C4-2B (cell line): Measurements from ENCODE around the gene BTN1A1.

Experiments
- CTCF ChIP-seq: fragments of 450-650 bp; conservative IDR thresholded peaks from 2 replicates; pipeline ENCODE4 v1.5.1; 2017; ENCODE audit warnings: mild to moderate bottlenecking
- ZFX ChIP-seq: fragments of 450-650 bp; IDR thresholded peaks from 2 replicates; pipeline ENCODE4 v1.6.1; 2017

- TF ChIP-seq CTCF (no peak), ZFX (no peak)
These were observed 17.8 kb upstream of the BTN1A1 start for GRCh38 chr6:26482338-26482737.
